Thoracic aorta (tissue), 2 donors: ENCODE measurements around the gene NAT16. TPM values are rescaled to one million over a fixed set of nuclear protein-coding genes. Genes with fewer than 3 reads are reported as not detected.

Source experiments
- ATAC-seq: fragments of 150-250 bp; one replicate; pipeline ENCODE4 v1.8.0; 2017; ENCODE audit warnings: low read depth; ENCODE audit not compliant: insufficient number of reproducible peaks, low FRiP score
- DNase-seq: peaks from one replicate; pipeline ENCODE4 v3.0.0-alpha.2; 2020; ENCODE audit warnings: low spot score
- H3K27ac ChIP-seq, 2 donors: fragments of 200-600 bp; sonication (generic); 1 replicate in 1 of 2; 2 replicates in 1 of 2; pipeline ENCODE4 v1.5.1; 2016; ENCODE audit warnings: mild to moderate bottlenecking in 2 of 2, moderate library complexity in 2 of 2
- H3K27me3 ChIP-seq: fragments of 200-600 bp; sonication (generic); replicated peaks from 2 replicates; pipeline ENCODE4 v1.6.0; 2016; ENCODE audit warnings: mild to moderate bottlenecking; ENCODE audit not compliant: insufficient read depth
- H3K36me3 ChIP-seq: fragments of 200-600 bp; sonication (generic); one replicate; pipeline ENCODE4 v1.5.1; 2016
- H3K4me1 ChIP-seq, 2 donors: fragments of 200-600 bp; sonication (generic); 1 replicate in 1 of 2; 2 replicates in 1 of 2; pipeline versions ENCODE4 v1.5.1 to v1.6.0; 2016; ENCODE audit warnings: low read depth in 2 of 2, mild to moderate bottlenecking in 1 of 2; ENCODE audit not compliant: control insufficient read depth in 1 of 2
- H3K4me3 ChIP-seq: fragments of 200-600 bp; sonication (generic); 2 replicates; pipeline ENCODE4 v1.5.1; 2016; ENCODE audit warnings: mild to moderate bottlenecking
- H3K9me3 ChIP-seq: fragments of 200-600 bp; sonication (generic); 2 replicates; pipeline ENCODE4 v1.5.1; 2016
- CTCF ChIP-seq: fragments of 200-600 bp; sonication (generic); IDR thresholded peaks from one replicate; pipeline ENCODE4 v1.5.1; 2019; ENCODE audit warnings: antibody characterized with exemption
- total RNA-seq, 2 donors: library from RNA; depleted of rRNA; stranded (reverse); fragments of >200 nt; gene quantifications; one replicate each; pipeline versions ENCODE4 v1.1.0 to v1.2.3, GENCODE V29; 2016

Gene NAT16
- not detected for total RNA-seq

GRCh38 chr7:101180130-101180755 is at the start of gene NAT16:
NAT16 (minus strand) TSS chr7:101180293; CDS start chr7:101174807, 5,486 bp downstream.
- Histone ChIP-seq H3K4me3 (no peak within 1 kb of the TSS), H3K4me1 (peaks cover 0 to 9% of the 10 kb centered on the region in 2 donors), H3K36me3 (no peaks in the 10 kb centered on the region), H3K27ac (no peak within 1 kb of the TSS), H3K27me3 (peaks cover 11% of the 10 kb centered on the region), H3K9me3 (no peaks in the 10 kb centered on the region)
- TF ChIP-seq CTCF: no peak
- DNase-seq (no peak), ATAC-seq (no peak)

DNA sequence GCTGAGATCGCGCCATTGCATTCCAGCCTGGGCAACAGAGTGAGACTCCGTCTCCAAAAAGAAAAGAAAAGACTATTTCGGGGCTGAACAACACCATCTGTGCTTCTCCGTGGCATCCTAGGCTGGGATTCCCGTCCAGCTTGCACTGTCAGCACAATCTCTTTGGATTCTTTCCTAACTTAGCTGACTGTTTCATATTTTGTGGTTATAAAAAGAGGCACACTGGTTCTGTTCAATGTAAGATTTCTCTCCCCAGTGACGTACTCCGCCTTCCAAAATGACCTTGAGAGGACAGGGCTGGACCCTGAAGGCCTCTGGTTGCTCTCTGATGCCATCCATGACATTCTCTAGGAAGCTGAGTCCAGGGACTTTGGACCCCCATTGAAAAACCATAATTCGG is 46.6 kb upstream of the NAT16 start:
- Histone ChIP-seq H3K27me3 (no peaks in the 10 kb centered on the region), H3K36me3 (peaks cover 39% of the 10 kb centered on the region), H3K4me3 (no peak overlapping the region), H3K9me3 (no peaks in the 10 kb centered on the region), H3K4me1 (no peaks in the 10 kb centered on the region), H3K27ac (no peak overlapping the region)
- no peak for TF ChIP-seq CTCF
- DNase-seq: no peak
- no peak for ATAC-seq

DNA sequence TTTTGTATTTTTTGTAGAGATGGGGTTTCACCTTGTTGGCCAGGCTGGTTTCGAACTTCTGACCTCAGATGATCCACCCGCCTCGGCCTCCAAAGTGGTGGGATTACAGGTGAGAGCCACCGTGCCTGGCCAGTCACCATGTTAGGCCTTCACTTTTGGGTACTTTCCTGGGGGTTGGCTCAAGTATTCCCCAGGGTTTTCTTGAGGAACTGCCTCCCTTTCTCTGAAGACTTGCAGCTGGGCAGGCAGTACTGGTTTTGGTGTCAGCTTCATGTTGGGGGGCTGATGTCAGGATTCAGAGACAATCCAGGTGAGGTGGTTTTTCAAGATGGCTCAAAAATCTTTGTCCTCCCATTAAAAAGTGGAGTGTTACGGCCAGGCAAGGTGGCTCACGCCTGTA is 45.6 kb upstream of the NAT16 start:
- DNase-seq: no peak
- Histone ChIP-seq H3K4me1 (no peaks in the 10 kb centered on the region), H3K9me3 (no peaks in the 10 kb centered on the region), H3K27me3 (no peaks in the 10 kb centered on the region), H3K27ac (no peak overlapping the region), H3K4me3 (no peak overlapping the region), H3K36me3 (peaks cover 39% of the 10 kb centered on the region)
- no peak for ATAC-seq
- no peak for TF ChIP-seq CTCF

DNA sequence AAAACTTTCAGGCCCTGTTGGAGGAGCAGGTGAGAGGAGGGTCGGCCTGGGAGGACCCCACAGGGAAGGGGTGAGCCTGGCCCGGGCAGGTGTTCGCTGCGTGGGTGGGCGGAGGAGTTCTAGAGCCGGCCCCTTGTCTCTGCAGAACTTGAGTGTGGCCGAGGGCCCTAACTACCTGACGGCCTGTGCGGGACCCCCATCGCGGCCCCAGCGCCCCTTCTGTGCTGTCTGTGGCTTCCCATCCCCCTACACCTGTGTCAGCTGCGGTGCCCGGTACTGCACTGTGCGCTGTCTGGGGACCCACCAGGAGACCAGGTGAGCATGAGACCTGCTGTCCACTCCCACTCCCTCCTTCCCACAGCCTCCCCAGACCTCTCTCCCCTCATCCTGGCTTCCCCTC is 43.4 kb upstream of the NAT16 start:
- Histone ChIP-seq H3K27me3 (no peaks in the 10 kb centered on the region), H3K9me3 (no peaks in the 10 kb centered on the region), H3K4me1 (peaks cover 7 to 18% of the 10 kb centered on the region in 2 donors), H3K4me3 (no peak overlapping the region), H3K36me3 (peaks cover 37% of the 10 kb centered on the region), H3K27ac (no peak overlapping the region)
- ATAC-seq (no peak), DNase-seq (no peak)
- TF ChIP-seq CTCF: no peak

DNA sequence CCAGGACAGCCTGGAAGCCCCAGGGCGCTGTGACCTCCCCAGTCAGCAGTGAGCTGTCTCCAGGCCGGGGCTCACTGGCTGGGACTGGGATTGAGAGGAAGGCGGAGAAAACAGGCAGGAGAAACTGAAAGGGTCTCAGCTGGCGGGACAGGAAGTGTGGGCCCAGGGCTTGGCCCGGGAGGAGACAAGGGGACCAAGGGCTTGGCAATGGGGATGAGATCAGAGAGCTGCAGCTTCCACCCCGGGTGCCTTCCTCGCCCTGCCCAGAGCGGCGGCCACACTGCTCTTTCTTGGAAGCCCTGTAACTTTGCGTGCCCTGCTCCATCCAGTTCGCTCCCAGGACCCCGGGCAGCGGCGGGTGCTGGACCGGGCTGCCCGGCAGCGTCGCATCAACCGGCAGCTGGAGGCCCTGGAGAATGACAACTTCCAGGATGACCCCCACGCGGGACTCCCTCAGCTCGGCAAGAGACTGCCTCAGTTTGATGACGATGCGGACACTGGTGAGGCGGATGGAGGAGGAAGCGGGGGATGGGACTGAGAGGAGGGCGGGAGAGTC is 42.3 kb upstream of the NAT16 start:
- H3K9me3 ChIP-seq: no peaks in the 10 kb centered on the region
- no peak overlapping the region for H3K27ac ChIP-seq
- H3K4me3 ChIP-seq: no peak overlapping the region
- H3K4me1 ChIP-seq: peaks cover 7 to 21% of the 10 kb centered on the region in 2 donors
- no peak for TF ChIP-seq CTCF
- DNase-seq: no peak
- H3K36me3 ChIP-seq: peaks cover 32% of the 10 kb centered on the region
- ATAC-seq: no peak
- H3K27me3 ChIP-seq: no peaks in the 10 kb centered on the region
